K562 (cell line): ENCODE results near the gene PCP4L1. TPM values are rescaled to one million over a fixed set of nuclear protein-coding genes. Genes with fewer than 3 reads are reported as not detected.

Experiments used
- CBX3 ChIP-seq, 2 experiments: IDR thresholded peaks; 1 replicate in 1 of 2; 2 replicates in 1 of 2; pipeline ENCODE4 v1.6.1; 2012; ENCODE audit warnings: inconsistent platforms in 2 of 2, low read length in 2 of 2, borderline replicate concordance in 1 of 2, control low read depth in 1 of 2
- CEBPB ChIP-seq: fragments of 450-650 bp; IDR thresholded peaks from 2 replicates; pipeline ENCODE4 v1.6.1; 2016; ENCODE audit warnings: missing genetic modification characterization, missing compliant biosample characterization
- ESRRB ChIP-seq: fragments of 250-450 bp; sonication (Bioruptor Pico); IDR thresholded peaks from 2 replicates; pipeline ENCODE4 v1.5.0; 2020; ENCODE audit warnings: mild to moderate bottlenecking, moderate library complexity, borderline replicate concordance
- FOXJ2 ChIP-seq: fragments of 200-800 bp; sonication (Bioruptor generic); IDR thresholded peaks from 2 replicates; pipeline ENCODE4 v1.6.1; 2016; ENCODE audit warnings: missing genetic modification characterization, missing compliant biosample characterization
- FUS ChIP-seq: fragments of 200-400 bp; formaldehyde crosslinking; optimal IDR thresholded peaks from 2 replicates; pipeline ENCODE3; 2017; ENCODE audit warnings: low read depth, low read length
- GATAD2B ChIP-seq: fragments of 450-650 bp; IDR thresholded peaks from 2 replicates; pipeline ENCODE4 v1.6.1; 2017; ENCODE audit warnings: mild to moderate bottlenecking, borderline replicate concordance
- HNRNPLL ChIP-seq: fragments of 200-400 bp; formaldehyde crosslinking; IDR thresholded peaks from 2 replicates; pipeline ENCODE4 v1.6.1; 2017; ENCODE audit warnings: low read length, low read depth, mild to moderate bottlenecking; ENCODE audit not compliant: poor library complexity, severe bottlenecking
- JUNB ChIP-seq: fragments of 450-650 bp; formaldehyde crosslinking; conservative IDR thresholded peaks from 2 replicates; pipeline ENCODE4 v1.4.0; 2020; ENCODE audit warnings: mild to moderate bottlenecking
- MED1 ChIP-seq: sonication (generic); formaldehyde crosslinking; IDR thresholded peaks from 2 replicates; pipeline ENCODE4 v1.8.1; 2023; ENCODE audit warnings: missing genetic modification reagents, borderline replicate concordance
- RERE ChIP-seq: sonication (generic); formaldehyde crosslinking; IDR thresholded peaks from 2 replicates; pipeline ENCODE4 v1.8.0; 2023; ENCODE audit warnings: missing genetic modification reagents, mild to moderate bottlenecking, borderline replicate concordance
- THRB ChIP-seq: fragments of 450-650 bp; formaldehyde crosslinking; conservative IDR thresholded peaks from 2 replicates; pipeline ENCODE4 v1.4.0; 2022; ENCODE audit warnings: mild to moderate bottlenecking, missing genetic modification characterization
- XRCC3 ChIP-seq: fragments of 450-650 bp; IDR thresholded peaks from 2 replicates; pipeline ENCODE4 v1.6.1; 2017; ENCODE audit warnings: mild to moderate bottlenecking, moderate library complexity
- ZBTB26 ChIP-seq: fragments of 450-650 bp; formaldehyde crosslinking; IDR thresholded peaks from 2 replicates; pipeline ENCODE4 v1.4.0; 2022; ENCODE audit warnings: missing genetic modification characterization
- ZNF23 ChIP-seq: fragments of 250-450 bp; sonication (Bioruptor Pico); IDR thresholded peaks from 2 replicates; pipeline ENCODE4 v1.4.0; 2020; ENCODE audit warnings: mild to moderate bottlenecking
- ZNF436 ChIP-seq: fragments of 250-450, 450-650 bp; sonication (Bioruptor Pico); formaldehyde crosslinking; IDR thresholded peaks from 2 replicates; pipeline ENCODE4 v1.7.0; 2020; ENCODE audit warnings: mild to moderate bottlenecking
- polyA plus RNA-seq, 8 experiments: library from polyadenylated mRNA; depleted of rRNA in 4 of 8; stranded (reverse) in 5 of 8; unstranded in 3 of 8; fragments of >200 nt; fragmentation: Nextera tagmentation in 2 of 8; fragmentation: Illumina TruSeq in 1 of 8; extraction: Ambion mirVana in 2 of 8; extraction: Trizol in 1 of 8; gene quantifications; 2 replicates each; pipeline versions ENCODE4 v1.2.1 to v1.2.3, GENCODE V29; 2011 to 2014; ENCODE audit warnings: inconsistent platforms in 1 of 8, missing spikeins in 1 of 8
- total RNA-seq, 7 experiments: library from RNA; depleted of rRNA in 6 of 7; stranded (reverse); fragments of >200 nt in 6 of 7; fragmentation: Illumina TruSeq in 2 of 7; extraction: Trizol in 2 of 7; gene quantifications; 2 replicates each; pipeline versions ENCODE4 v1.2.1 to v1.2.3, GENCODE V29; 2011 to 2021; ENCODE audit warnings: low replicate concordance in 1 of 7

Gene PCP4L1
- total and polyA plus RNA-seq, 9 of the 15 experiments (the other 6 are each of a cell fraction or from before 2014, with no cell fraction given) = not detected

GRCh38 chr1:161313554-161314200 lies 55.1 kb downstream of the PCP4L1 start (continued):
- no peak for TF ChIP-seq THRB
- TF ChIP-seq FOXJ2 (tag) = 0 out of 2 replicates have a peak, but pooled peaks have one; percentile 23
- no peak for TF ChIP-seq CBX3 (IDR thresholded peaks at IDR 0.05; ENCODE audit: borderline replicate concordance in 1 of 2, low read length in 2 of 2)
- no peak for TF ChIP-seq GATAD2B
- TF ChIP-seq MED1 (CRISPR knock-in tag) = no peak
- no peak for TF ChIP-seq ZBTB26 (CRISPR knock-in tag)
- TF ChIP-seq ESRRB (CRISPR knock-in tag) = no peak
- TF ChIP-seq FUS = no peak
- no peak for TF ChIP-seq ZNF436 (CRISPR knock-in tag)
- TF ChIP-seq CEBPB (tag) = no peak
- no peak for TF ChIP-seq XRCC3
- no peak for TF ChIP-seq HNRNPLL
- no peak for TF ChIP-seq RERE (CRISPR knock-in tag)
- TF ChIP-seq ZNF23 (CRISPR knock-in tag) = no peak
- no peak for TF ChIP-seq JUNB (CRISPR knock-in tag)
